ENCODE measurements around the gene DEGS2.

DEGS2 gene

GRCh38 chr14:100159094-100159864 lies at the start of gene DEGS2:
DEGS2 (minus strand) TSS chr14:100159645; CDS start chr14:100159587, 58 bp downstream.
- Histone ChIP-seq H3K4me1 (ENCODE audit: control insufficient read depth, insufficient read depth, low read length) (0 out of 2 replicates have a peak, but pooled peaks cover 2% of the 10 kb centered on the region), H3K27ac (ENCODE audit: extremely low read depth, low read depth, low read length) (0 out of 2 replicates have a peak within 1 kb of the TSS, but pooled peaks have one; percentile 4), H3K36me3 (ENCODE audit: control insufficient read depth in 2 of 2, insufficient read depth in 1 of 2, low read length in 2 of 2) (no peaks in the 10 kb centered on the region), H3K9me3 (ENCODE audit: control insufficient read depth, insufficient read depth, low read depth, low read length) (no peaks in the 10 kb centered on the region), H3K4me3 (ENCODE audit: low read depth, low read length) (peak within 1 kb of the TSS; percentile 31)
- ChIA-PET POLR2A (interaction anchor here (0.5 to 0.6 kb wide), 2 partner anchors 43 to 143 kb away, joined by 3 to 4 read pairs; no protein-coding TSS in a partner anchor), CTCF (interaction anchor here (0.7 kb wide), 1 partner anchor 766 kb away, joined by 3 read pairs; no protein-coding TSS in a partner anchor)
- TF ChIP-seq ZNF10 (tag by site-specific recombination; IDR thresholded peaks at IDR 0.05) (no peak), ZNF600 (tag by site-specific recombination; IDR thresholded peaks at IDR 0.05) (0 out of 2 replicates have a peak, but pooled peaks have one; percentile 13), ZFP69B (tag by site-specific recombination; IDR thresholded peaks at IDR 0.05) (peak; percentile 98), ZNF777 (tag by site-specific recombination; IDR thresholded peaks at IDR 0.05; ENCODE audit: borderline replicate concordance) (peak; percentile 67; the same call in 1 of the 2 replicates), ZFP3 (tag by site-specific recombination; IDR thresholded peaks at IDR 0.05; ENCODE audit: low read depth) (no peak), ZNF449 (tag by site-specific recombination; IDR thresholded peaks at IDR 0.05) (no peak), ZNF561 (tag by site-specific recombination; IDR thresholded peaks at IDR 0.05; ENCODE audit: borderline replicate concordance) (no peak), PATZ1 (tag by site-specific recombination; IDR thresholded peaks at IDR 0.05) (peak; percentile 23; the same call in 1 of the 2 replicates), ZNF292 (tag by site-specific recombination; IDR thresholded peaks at IDR 0.05; ENCODE audit: borderline replicate concordance, low read depth) (no peak), ZBTB20 (tag by site-specific recombination; IDR thresholded peaks at IDR 0.05) (peak; percentile 66), ZBTB7A (tag by site-specific recombination; IDR thresholded peaks at IDR 0.05; ENCODE audit: low read depth) (no peak), ZFHX2 (tag by site-specific recombination; conservative IDR thresholded peaks at IDR 0.05) (peak; percentile 13; the same call in 1 of the 2 replicates), ZEB2 (tag by site-specific recombination; IDR thresholded peaks at IDR 0.05) (peak; percentile 16; the same call in 1 of the 2 replicates), ZIC2 (tag by site-specific recombination; IDR thresholded peaks at IDR 0.05) (peak; percentile 40; the same call in 1 of the 2 replicates), ZNF610 (tag by site-specific recombination; IDR thresholded peaks at IDR 0.05; ENCODE audit: borderline replicate concordance) (no peak), ZXDB (tag by site-specific recombination; IDR thresholded peaks at IDR 0.05) (peak; percentile 43; the same call in 1 of the 2 replicates), SCRT2 (tag by site-specific recombination; IDR thresholded peaks at IDR 0.05) (peak; percentile 58; the same call in 1 of the 2 replicates), KLF8 (tag by site-specific recombination; IDR thresholded peaks at IDR 0.05) (peak; percentile 31; the same call in 1 of the 2 replicates), KLF7 (tag by site-specific recombination; IDR thresholded peaks at IDR 0.05; ENCODE audit: borderline replicate concordance) (no peak), GLIS2 (tag by site-specific recombination; IDR thresholded peaks at IDR 0.05) (peak; percentile 67), ZNF426 (tag by site-specific recombination; IDR thresholded peaks at IDR 0.05) (no peak), ZFP37 (tag by site-specific recombination; IDR thresholded peaks at IDR 0.05) (no peak), ZNF341 (tag by site-specific recombination; IDR thresholded peaks at IDR 0.05; ENCODE audit: low read depth) (peak; percentile 72), ZNF335 (tag by site-specific recombination; conservative IDR thresholded peaks at IDR 0.05) (peak; percentile 85), ZNF37A (tag by site-specific recombination; IDR thresholded peaks at IDR 0.05) (no peak)
- TF ChIP-seq, protein P1, sequence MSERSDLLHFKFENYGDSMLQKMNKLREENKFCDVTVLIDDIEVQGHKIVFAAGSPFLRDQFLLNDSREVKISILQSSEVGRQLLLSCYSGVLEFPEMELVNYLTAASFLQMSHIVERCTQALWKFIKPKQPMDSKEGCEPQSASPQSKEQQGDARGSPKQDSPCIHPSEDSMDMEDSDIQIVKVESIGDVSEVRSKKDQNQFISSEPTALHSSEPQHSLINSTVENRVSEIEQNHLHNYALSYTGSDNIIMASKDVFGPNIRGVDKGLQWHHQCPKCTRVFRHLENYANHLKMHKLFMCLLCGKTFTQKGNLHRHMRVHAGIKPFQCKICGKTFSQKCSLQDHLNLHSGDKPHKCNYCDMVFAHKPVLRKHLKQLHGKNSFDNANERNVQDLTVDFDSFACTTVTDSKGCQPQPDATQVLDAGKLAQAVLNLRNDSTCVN (tag by site-specific recombination; optimal IDR thresholded peaks at IDR 0.05) = peak; percentile 74
- TF ChIP-seq, protein P2, sequence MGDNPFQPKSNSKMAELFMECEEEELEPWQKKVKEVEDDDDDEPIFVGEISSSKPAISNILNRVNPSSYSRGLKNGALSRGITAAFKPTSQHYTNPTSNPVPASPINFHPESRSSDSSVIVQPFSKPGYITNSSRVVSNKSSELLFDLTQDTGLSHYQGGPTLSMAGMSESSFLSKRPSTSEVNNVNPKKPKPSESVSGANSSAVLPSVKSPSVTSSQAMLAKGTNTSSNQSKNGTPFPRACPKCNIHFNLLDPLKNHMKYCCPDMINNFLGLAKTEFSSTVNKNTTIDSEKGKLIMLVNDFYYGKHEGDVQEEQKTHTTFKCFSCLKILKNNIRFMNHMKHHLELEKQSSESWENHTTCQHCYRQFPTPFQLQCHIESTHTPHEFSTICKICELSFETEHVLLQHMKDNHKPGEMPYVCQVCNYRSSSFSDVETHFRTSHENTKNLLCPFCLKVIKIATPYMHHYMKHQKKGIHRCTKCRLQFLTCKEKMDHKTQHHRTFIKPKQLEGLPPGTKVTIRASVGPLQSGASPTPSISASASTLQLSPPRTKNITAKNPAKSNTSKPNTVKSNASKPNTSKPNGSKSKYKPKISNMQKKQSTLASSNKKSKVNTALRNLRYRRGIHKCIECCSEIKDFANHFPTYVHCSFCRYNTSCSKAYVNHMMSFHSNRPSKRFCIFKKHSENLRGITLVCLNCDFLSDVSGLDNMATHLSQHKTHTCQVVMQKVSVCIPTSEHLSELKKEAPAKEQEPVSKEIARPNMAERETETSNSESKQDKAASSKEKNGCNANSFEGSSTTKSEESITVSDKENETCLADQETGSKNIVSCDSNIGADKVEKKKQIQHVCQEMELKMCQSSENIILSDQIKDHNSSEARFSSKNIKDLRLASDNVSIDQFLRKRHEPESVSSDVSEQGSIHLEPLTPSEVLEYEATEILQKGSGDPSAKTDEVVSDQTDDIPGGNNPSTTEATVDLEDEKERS (tag by site-specific recombination; IDR thresholded peaks at IDR 0.05) = no peak
- TF ChIP-seq, protein P3, sequence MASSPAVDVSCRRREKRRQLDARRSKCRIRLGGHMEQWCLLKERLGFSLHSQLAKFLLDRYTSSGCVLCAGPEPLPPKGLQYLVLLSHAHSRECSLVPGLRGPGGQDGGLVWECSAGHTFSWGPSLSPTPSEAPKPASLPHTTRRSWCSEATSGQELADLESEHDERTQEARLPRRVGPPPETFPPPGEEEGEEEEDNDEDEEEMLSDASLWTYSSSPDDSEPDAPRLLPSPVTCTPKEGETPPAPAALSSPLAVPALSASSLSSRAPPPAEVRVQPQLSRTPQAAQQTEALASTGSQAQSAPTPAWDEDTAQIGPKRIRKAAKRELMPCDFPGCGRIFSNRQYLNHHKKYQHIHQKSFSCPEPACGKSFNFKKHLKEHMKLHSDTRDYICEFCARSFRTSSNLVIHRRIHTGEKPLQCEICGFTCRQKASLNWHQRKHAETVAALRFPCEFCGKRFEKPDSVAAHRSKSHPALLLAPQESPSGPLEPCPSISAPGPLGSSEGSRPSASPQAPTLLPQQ (tag by site-specific recombination; IDR thresholded peaks at IDR 0.05) = peak; percentile 98

Measured in HEK293 (cell line).